Fibroblast of skin of scalp (primary cell): Measurements from ENCODE around the gene ZNF576.
"Not testable (repeated sequence)": the region's sequence is repeated elsewhere in the genome, so short reads cannot be mapped to it uniquely, and the experiment has no call there.

Experiments
- DNase-seq: peaks from one replicate; pipeline ENCODE4 v3.0.0-alpha.2; 2013

ZNF576 gene

DNA sequence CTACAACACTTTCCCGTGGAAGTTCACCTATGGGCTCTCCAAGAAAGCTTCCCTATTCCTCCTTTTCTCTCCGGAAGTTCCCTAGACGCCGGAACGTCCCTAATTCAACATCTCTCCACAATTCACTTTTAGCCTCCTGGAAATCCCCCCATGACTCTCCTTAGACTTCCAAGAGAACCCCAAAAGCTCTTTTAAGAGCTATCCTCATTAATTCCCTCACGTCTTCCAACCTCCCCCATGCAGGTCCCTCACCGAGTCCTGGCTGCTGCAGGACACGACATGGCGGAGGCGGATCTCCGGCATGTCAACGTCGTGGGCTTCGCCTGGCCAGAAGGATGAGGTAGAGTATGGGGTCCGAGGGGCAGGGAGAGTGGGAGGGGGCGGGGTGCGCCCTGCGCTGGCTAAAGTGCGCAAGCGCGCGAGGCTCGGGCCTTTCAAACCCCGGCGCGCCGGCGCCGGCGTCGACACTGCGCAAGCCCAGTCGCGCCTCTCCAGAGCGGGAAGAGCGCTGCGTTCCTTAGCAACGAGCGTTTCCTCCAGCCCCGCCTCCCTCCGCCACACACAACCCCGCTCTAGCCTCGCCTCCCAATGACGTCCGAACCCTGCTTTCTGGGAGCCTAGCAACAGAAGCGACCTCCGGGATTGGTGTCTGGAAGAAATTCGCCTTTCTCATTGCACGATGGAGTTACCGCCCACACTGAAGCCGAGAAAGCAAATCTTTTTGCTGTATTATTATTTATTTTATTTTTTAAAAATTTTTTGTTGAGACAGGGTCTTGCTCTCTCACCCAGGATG is 21.0 kb upstream of the ZNF576 start, which contains the start of the genes PINLYP and XRCC1:
Gene PINLYP, plus strand, starts transcription at position 646 of the 795 bp plus-strand sequence. CDS start 1,391 bp downstream, outside the sequence.
Gene XRCC1, minus strand, starts transcription at position 372 of the 795 bp plus-strand sequence. Its CDS starts 69 bp downstream, at position 303.
- peak; percentile 99 for DNase-seq

DNA sequence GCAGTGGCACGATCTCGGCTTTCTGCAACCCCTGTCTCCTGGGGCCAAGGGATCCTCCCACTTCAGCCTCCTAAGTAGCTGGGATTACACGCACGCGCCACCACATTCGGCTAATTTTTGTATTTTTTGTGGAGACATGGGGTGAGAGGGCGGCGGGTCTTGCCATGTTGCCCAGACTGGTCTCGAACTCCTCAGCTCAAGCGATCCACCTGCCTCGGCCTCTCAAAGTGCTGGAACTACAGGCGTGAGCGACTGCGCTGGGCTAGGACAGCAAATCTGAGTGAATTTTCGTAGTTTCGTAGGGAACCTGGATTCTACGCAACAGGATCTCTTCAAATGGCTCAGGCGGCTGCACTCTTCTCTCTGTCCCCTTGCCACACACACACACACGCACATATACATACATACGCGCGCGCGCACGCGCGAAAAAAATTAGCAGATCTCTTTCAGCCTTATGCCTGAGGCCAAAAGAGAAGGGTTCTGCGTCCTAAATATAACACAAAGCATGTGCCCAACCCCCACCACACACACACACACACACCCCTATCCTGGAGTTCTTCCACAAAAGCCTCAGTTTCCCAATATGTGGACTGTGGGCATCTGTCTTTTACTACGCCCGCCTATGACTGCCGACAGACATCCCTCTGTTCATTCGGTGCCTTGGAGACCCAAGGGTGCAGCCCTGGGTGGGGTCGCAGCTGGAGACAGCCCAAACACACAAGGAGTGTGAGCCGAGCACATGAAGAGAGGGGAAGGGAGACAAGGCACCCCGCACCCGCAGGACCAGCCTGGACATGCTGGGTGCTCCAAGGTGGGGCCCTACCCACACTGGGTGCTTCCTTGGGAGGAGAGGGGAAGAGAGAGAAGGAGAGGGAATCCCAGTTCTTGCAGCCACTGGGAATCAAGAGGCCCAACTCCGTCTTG is 20.2 kb upstream of the ZNF576 start:
- DNase-seq = no peak

DNA sequence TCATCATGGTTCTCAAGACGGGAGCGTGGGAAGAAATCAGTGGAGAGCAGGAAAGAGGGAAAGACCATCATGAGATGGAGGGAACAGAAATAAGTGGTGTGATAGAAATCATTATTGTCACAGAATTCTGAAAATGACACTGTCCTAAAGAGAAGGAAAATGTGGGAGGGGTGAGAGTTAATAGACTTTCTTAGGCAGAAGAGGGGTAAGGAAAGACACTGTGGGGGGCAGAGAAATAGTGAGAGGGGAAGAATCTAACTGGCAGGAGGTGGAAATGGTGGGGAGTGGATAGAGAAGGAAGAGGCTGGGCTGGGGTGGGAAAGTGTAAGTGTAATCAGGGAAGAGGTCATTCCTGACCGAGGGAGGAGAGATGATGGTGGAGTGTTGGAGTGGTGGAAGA is 17.6 kb upstream of the ZNF576 start:
- DNase-seq = no peak

DNA sequence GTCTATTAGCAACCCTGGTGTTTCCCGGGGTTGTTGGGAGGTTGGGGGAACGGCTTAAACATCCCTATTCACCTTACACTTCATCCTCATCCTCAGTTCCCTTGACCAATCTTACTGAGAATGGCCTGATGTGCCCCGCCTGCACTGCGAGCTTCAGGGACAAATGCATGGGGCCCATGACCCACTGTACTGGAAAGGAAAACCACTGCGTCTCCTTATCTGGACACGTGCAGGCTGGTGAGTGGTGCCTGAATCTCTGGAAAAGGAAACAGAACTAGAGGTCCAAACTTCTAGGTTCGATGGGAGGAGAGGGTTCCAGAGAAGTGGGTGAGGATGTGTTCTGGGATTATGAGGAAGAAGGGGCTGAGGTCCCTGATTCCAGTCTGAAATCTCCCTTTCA is 14.9 kb upstream of the ZNF576 start:
- no peak for DNase-seq

DNA sequence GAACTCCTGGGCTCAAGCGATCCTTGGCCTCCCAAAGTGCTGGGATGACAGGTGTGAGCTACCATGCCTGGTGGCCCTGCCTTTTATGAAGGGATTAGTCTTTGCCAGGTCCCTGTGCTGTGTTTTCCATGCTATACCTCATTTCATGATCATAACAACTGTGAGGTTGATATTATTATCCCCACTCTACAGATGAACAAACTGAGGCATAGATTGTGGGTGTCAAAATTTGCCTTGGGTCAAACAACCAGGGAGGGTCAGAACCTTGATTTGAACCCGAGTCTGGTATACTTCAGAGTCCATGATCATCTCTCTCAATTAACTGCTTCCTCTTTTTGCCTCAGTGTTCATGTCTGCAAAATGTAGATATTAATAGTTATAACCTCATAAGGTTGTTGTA is 13.9 kb upstream of the ZNF576 start:
- DNase-seq = no peak

DNA sequence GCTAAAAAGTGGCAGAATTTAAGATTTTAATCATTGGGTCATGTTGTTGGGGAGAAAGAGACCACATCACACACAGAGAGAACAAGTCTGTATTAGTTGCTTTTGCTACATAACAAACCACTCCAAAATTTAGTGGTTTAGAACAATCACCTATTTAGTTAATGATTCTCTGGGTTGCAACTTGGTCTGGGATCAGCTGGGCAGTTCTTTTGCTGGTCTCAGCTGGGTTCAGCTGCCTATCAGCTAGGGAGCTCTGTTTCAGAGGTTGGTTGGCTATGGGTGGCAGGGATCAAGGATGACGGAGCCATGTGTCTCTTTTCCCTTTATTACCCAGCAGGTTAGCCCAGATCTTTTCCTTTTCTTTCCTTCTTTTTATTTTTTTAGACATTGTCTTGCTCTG is 11.9 kb upstream of the ZNF576 start:
- DNase-seq = no peak

DNA sequence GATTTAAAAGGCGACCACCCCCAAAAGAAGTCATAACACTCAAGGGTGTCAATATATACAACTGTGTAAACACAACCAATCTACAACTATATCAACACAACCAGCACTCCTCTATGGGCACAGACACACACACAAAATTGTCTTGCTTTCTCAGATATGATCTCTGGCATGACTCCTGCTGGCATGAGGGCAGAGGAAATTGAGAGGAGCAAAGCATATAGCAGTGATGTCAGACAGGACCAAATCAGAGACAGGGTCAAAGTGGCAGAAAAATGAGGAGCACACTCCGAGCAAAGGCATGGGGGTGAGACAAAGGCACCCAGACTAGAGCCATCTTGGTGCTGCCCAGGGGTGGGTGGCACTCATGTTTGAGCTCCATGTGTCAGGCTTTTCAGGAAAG is 10.0 kb upstream of the ZNF576 start:
- DNase-seq = no peak

DNA sequence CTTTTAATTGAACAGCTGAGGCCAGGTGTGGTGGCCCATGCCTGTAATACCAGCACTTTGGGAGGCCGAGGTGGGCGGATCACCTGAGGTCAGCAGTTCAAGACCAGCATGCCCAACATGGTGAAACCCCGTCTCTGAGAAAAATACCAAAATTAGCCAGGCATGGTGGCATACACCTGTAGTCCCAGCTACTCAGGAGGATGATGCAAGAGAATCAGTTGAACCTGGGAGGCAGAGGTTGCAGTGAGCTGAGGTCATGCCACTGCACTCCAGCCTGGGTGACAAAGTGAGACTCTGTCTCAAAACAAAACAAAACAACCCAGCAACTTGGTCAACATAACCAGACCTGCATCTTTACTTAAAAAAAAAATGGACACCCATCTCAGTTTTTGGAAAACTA is 9.4 kb upstream of the ZNF576 start:
- DNase-seq = not testable (repeated sequence)

DNA sequence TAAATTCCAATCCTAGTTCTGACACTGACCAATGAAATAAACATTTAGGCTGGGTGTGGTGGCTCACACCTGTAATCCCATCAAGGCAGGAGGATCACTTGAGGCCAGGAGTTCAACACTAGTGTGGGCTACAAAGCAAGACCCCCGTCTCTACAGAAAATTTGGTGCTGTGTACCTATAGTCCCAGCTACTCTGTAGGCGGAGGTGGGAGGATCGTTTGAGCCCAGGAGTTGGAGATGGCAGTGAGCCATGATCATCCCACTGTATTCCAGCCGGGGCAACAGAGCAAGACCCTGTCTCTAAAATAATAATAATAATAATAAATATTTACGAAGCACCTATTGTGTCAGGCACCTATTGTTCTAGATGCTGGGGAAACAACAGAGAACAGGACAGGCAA is 7.1 kb upstream of the ZNF576 start:
- no peak for DNase-seq

DNA sequence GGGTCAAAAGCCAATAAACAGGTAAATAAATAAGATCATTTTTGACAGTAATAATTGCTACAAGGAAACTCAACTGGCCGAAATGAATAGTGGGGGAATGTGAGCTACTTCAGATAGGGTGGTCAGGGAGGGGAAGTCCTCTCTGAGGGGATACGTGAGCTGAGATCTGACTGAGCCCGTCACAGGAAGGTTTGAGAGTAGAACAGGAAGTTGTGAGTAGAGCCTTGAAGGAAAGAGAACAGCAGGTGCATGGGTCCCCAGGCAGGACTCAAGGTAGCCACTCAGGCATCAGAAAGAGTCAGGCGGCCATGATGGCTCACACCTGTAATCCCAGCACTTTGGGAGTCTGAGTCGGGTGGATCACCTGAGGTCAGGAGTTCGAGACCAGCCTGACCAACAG is 6.7 kb upstream of the ZNF576 start:
- DNase-seq = no peak

DNA sequence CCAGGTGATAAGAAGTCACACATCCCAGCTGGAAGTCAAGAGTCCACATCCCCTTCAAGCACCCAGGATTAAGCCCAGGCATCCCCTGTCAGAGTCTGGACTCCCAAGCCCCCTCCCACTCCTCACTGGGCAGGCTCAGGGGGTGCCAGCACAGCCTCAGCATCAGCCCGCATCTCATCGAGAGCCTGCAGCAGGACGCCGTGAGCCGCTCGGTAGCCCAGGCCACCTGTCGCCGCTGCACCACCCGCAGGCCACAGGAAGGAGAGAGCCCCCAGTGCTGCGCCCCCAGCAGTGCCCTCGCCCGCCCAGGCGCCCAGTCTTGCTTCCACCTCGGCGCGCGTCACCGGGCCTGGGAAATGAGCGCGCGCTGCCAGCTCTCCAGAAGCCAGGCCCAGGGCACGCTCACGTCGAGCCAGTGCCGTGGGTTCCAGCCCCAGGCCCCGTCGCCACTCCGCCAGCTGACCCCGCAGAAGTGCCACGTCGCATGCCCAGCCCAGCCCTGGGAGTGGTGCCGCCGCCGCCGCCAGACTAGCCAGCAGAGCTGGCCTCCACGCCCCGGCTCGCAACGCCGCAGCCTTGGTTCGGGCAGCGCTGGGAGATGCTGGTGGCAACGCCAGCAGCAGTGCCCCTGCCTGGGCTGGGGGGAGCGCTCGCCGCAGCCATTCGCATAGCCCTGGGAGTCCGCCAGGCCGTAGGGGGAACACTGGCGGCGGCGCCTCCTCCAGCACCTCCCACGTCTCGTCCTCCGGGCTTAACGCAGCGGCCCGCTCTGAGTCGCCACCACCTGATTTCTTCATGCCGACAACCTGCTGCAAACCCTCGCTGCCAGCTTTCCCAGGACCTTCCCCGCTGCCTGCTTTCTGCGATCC is 4.3 kb upstream of the ZNF576 start:
- DNase-seq = no peak

DNA sequence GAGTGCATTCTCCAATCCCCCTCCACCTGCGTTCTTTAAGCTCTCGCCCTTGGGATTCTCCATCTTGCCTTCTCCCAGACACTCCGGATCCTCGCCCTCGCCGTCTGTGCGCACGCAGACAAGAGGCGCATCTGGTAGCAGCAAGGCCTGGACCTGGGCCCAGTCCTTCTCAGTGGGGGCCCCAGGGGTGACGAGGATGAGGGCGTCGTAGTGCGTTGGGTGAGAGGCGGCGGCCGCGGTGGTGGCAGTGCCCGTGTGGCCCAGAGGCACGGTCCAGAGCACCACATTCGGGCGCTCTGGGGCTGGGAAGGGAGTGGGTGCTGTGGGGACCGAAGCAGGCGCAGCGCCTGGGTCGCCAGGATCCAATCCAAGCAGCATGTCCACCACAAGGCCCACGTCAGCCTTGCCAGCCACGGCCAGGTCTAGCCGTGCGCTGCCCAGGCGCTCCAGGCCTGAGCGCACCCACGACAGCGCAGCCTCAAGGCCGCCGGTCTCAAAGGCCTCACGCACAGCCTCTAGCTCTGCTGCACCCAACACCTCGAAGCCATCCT is 3.5 kb upstream of the ZNF576 start:
- DNase-seq = no peak

DNA sequence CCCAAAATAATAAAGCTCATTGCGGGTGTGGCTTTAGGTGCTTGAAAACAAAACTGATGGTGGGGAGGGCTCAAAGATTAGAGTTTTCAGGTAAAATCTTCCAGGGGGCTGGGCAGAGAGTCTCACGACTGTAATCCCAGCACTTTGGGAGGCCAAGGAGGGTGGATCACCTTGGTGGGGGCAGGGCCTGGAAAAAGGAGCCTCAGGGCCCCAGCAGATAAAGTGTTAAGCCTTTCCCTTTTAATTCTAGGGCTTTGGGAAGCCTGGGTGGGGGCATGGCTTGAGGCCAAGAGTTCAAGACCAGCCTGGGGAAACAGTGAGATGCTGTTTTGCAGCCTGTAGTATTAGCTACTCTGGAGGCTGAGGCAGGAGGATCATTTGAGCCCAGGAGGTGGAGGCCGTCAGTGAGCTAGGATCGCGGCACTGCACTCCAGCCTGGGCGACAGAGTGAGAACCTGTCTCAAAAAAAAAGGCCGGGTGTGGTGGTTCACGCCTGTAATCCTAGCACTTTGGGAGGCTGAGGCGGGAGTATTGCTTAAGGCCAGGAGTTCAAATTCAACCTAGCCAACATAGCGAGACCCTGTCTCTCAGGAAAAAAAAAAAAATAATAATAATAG is 2.2 kb upstream of the ZNF576 start:
- no peak for DNase-seq

DNA sequence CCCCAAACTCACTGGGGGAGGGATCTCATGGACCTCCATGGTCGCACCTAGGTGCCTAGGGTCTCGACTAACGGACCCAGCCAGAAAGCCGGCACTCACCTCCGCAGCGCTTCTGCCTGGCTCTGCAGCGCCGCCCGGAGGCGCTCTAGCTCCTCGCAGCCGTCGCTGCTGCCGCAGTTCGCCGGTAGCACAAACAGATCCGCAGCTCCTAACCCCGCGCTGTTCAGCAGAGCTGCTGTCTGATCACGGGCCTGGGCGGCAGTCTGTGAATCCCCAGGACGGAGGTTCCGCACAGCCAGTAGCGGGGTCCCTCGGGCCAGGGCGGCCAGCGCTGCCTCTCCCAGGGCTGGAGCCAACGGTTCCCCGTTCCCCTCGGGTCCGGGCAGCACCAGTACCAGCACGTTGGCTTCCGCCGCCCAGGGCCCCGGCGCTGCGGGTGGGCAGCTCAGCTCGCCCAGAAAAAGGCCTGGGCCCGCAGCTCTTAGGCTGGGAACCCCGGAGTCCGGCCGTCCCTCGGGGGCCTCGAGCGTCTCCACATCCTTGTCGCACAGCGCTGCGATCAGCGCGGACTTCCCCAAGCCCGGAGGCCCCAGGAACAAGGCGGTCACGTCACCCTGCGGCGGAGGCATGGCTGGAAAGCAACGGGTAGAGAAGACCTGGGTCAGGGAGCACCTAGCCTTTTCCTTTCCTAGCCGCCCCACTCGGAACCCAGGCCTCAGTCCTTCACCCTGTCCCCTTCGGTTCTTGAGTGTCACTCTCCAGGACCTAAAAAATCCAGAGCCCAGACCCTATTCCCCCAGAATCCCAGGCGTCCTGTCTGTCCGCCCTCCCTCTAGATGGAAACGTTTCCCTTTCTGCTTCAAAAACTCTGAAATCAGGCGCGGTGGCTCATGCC is 1.4 kb upstream of the ZNF576 start:
- peak; percentile 47 for DNase-seq

DNA sequence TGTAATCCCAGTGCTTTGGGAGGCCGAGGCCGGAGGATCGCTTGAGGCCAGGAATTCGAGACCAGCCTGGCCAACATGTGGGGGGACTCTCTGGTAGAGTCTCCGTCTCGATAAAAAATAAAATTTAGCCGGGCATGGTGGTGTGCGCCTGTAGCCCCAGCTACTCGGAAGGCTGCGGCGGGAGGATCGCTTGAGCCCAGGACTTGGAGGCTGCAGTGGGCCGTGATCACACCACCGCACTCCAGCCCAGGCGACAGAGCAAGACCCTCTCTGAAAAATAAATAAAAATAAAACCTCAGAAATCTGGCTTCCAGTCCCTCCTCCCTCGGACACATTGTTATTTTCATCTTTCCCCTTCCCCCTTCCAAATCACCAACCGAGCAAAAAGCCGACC is 793 bp upstream of the ZNF576 start:
- no peak for DNase-seq

DNA sequence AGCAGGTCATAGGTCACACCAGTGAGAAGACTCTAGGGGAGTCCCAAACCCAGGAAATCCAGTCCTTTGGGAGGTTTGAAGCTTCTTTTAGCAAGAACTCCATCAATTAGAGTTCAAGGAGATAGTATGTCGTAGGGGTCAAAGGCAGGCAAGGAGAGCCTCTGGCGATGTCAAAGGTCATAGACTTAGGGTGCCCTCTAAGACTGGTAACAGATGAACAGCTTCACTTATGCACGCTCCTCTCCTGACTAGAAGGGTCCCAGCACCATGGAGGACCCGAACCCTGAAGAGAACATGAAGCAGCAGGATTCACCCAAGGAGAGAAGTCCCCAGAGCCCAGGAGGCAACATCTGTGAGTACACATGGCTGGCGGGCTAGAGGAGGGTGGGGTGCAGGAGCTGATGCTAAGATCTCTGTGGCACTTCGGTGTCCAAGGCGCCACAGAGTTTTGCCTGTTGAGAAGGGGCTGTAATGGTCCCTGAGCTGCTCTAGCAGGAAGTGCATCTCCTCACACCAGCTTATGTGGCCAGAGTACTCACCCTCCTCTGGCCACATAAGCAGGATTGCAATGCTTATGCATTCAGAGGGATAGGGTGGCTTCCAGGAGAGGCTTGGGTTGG is 557 bp downstream of the ZNF576 start:
- no peak for DNase-seq

DNA sequence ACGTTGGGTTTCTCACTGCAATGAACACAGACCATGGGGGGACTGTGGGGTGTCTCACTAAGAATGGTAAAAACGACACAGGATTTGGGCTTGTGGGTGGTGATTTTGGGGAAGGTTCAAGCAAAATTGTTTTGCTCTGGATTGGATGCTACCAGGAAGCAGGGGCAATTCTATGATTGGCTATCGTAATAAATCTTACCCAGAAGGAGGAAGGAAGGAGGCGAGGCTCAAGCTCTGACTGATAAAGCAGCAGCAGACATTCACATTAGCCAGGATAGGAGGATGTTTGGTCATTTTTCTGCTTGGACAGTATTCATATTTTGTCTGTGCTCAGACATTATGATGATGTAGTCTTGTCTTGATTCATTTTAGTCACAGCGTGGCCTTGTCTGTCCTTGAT is 1.5 kb downstream of the ZNF576 start:
- DNase-seq = no peak

DNA sequence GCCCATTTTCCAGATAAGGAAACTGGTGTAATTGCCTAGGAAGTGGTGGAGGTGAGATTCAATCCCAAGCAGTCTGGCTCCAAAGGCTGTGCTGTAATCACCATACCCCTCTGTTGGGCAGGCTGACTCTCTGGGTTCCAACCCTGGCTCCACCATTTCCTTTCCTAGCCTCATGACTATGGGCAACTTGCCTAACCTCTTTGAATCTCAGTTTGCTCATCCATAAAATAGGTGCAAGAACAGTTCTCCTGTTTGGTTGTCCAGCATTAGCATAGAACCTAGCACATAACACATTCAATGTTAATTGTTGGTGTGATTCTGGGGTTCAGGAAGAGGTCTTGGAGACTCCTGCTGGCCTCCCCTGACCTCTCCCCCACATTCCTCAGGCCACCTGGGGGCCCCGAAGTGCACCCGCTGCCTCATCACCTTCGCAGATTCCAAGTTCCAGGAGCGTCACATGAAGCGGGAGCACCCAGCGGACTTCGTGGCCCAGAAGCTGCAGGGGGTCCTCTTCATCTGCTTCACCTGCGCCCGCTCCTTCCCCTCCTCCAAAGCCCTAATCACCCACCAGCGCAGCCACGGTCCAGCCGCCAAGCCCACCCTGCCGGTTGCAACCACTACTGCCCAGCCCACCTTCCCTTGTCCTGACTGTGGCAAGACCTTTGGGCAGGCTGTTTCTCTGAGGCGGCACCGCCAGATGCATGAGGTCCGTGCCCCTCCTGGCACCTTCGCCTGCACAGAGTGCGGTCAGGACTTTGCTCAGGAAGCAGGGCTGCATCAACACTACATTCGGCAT is 2.2 kb downstream of the ZNF576 start:
- DNase-seq = no peak

DNA sequence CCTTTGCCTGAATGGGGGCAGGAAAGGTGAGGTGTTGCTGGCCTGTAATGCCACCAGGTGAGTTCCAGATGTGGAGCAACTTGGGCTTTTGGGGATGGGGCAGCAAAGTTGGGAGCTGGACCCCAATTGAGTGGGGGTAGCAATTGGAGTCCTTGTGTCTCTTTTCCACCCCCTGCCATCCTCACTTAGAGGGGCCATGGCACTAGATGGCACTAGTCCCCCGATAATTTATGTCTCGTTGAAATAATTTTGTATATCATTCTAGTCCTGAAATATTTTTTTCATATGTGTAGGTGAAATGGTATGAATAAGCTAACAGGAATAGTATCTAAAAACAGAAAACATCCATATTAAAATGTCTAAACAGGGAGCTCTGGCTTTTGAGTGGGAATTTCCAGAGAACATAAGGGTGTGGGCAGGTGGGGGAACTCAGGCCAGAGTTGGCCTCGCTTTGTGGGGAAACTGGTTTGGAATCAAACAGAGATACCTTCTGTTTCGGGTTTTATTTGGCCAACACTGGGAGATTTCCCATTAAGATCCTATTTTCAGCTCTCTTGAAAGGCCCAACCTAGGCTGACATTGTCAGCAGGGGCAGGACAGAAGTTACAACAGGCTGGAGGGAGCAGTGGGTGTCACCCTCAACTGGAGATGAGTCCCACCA is 3.4 kb downstream of the ZNF576 start:
- DNase-seq = no peak
